Gastroesophageal sphincter (tissue), 3 donors: ENCODE measurements around the gene NOX3.

Source experiments
- EP300 ChIP-seq: sonication (generic); formaldehyde crosslinking; IDR thresholded peaks from one replicate; pipeline ENCODE4 v1.6.1; 2017; ENCODE audit warnings: antibody characterized with exemption, mild to moderate bottlenecking
- POLR2A ChIP-seq, 2 donors: fragments of 450-650 bp; IDR thresholded peaks; one replicate each; pipeline ENCODE4 v1.6.1; 2017; ENCODE audit warnings: antibody characterized with exemption in 2 of 2, mild to moderate bottlenecking in 2 of 2, moderate library complexity in 1 of 2
- POLR2AphosphoS5 ChIP-seq: sonication (generic); formaldehyde crosslinking; IDR thresholded peaks from one replicate; pipeline ENCODE4 v1.6.1; 2017; ENCODE audit warnings: antibody characterized with exemption
- TF ChIP-seq, protein P1 (sequence below), 4 experiments: fragments of 200-600 bp in 2 of 4; fragments of 450-650 bp in 2 of 4; sonication (generic) in 1 of 4; IDR thresholded peaks; one replicate each; pipeline ENCODE4 v1.5.1; 2017 to 2019; ENCODE audit warnings: antibody characterized with exemption in 4 of 4, mild to moderate bottlenecking in 2 of 4, moderate library complexity in 2 of 4

DNA sequence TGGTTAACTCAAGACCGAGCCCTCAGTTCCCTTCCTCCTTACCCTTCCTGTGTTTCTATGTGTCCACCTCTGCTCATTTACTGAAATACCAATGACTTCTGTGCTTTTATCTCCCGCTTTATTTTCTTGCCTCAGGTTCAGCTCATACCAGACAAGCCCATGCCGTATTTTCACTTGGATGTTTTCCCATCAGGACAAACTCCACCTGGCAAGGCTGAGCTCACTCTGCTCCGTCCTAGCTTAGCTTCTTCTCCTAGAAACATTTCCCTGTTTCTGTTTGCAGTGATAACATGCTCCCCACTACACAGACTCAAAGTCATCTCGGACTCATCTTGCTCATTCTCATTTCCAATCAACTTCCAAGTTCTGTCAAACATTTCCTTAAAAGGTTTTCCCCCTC, 84.4 kb downstream of the NOX3 start:
- TF ChIP-seq, protein P1, sequence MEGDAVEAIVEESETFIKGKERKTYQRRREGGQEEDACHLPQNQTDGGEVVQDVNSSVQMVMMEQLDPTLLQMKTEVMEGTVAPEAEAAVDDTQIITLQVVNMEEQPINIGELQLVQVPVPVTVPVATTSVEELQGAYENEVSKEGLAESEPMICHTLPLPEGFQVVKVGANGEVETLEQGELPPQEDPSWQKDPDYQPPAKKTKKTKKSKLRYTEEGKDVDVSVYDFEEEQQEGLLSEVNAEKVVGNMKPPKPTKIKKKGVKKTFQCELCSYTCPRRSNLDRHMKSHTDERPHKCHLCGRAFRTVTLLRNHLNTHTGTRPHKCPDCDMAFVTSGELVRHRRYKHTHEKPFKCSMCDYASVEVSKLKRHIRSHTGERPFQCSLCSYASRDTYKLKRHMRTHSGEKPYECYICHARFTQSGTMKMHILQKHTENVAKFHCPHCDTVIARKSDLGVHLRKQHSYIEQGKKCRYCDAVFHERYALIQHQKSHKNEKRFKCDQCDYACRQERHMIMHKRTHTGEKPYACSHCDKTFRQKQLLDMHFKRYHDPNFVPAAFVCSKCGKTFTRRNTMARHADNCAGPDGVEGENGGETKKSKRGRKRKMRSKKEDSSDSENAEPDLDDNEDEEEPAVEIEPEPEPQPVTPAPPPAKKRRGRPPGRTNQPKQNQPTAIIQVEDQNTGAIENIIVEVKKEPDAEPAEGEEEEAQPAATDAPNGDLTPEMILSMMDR (IDR thresholded peaks at IDR 0.05), result no peak
- TF ChIP-seq POLR2A (IDR thresholded peaks at IDR 0.05), result no peak
- no peak for TF ChIP-seq EP300
- no peak for TF ChIP-seq POLR2AphosphoS5
